ENCODE measurements around the gene CHD6.

DNA sequence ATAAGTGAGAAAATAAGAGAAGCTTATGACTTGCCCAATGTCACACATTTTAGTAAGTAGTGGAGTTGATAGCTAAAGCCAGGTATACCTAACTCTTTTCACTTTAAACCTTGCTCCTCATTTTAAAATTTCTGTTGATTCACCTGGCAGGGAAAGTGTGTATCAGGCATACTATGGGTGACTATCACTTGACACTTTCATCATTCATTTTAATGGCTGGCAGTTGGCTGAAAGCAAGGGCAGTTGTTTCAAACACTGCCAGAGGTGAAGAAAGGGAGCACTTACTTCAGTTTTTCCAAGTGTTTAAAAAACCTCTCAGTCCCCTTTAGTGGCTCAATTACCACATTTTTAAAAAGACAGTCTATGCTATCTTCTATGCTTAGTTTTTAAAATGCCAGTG, 173.4 kb downstream of the CHD6 start:
- TF ChIP-seq EZH2 (IDR thresholded peaks at IDR 0.05; ENCODE audit: insufficient read depth, poor library complexity, severe bottlenecking) (no peak), EZH2phosphoT487 (IDR thresholded peaks at IDR 0.05; ENCODE audit: insufficient read depth, low read depth) (no peak)
